Esophagus muscularis mucosa (tissue), 4 donors: ENCODE measurements around the gene CLPTM1. TPM values are rescaled to one million over a fixed set of nuclear protein-coding genes. Genes with fewer than 3 reads are reported as not detected.

Experiments
- DNase-seq: peaks from one replicate; pipeline ENCODE4 v3.0.0-alpha.2; 2017; ENCODE audit errors: extremely low spot score
- H3K27ac ChIP-seq, 4 donors: fragments of 200-600 bp; sonication (generic); replicated peaks in 1 of 4; 1 replicate in 3 of 4; 2 replicates in 1 of 4; pipeline ENCODE4 v1.5.1; 2016 to 2019; ENCODE audit warnings: mild to moderate bottlenecking in 1 of 4
- H3K27me3 ChIP-seq, 4 donors: fragments of 200-600 bp; sonication (generic); one replicate each; pipeline versions ENCODE4 v1.5.1 to v1.6.0; 2016 to 2019
- H3K36me3 ChIP-seq, 4 donors: fragments of 200-600 bp; sonication (generic); one replicate each; pipeline ENCODE4 v1.5.1; 2016 to 2019
- H3K4me1 ChIP-seq, 4 donors: fragments of 200-600 bp; sonication (generic); one replicate each; pipeline ENCODE4 v1.5.1; 2016 to 2019
- H3K4me3 ChIP-seq, 4 donors: fragments of 200-600 bp; sonication (generic); 1 replicate in 2 of 4; 2 replicates in 2 of 4; pipeline ENCODE4 v1.5.1; 2016 to 2019; ENCODE audit warnings: mild to moderate bottlenecking in 4 of 4, moderate library complexity in 1 of 4
- H3K9me3 ChIP-seq, 4 donors: fragments of 200-600 bp; sonication (generic); 1 replicate in 3 of 4; 2 replicates in 1 of 4; pipeline ENCODE4 v1.5.1; 2016 to 2019
- EP300 ChIP-seq: sonication (generic); formaldehyde crosslinking; IDR thresholded peaks from one replicate; pipeline ENCODE4 v1.6.1; 2017; ENCODE audit warnings: antibody characterized with exemption
- POLR2A ChIP-seq: fragments of 450-650 bp; IDR thresholded peaks from one replicate; pipeline ENCODE4 v1.6.1; 2017; ENCODE audit warnings: antibody characterized with exemption, moderate library complexity, mild to moderate bottlenecking, low read depth
- POLR2AphosphoS5 ChIP-seq, 2 donors: sonication (generic); formaldehyde crosslinking; IDR thresholded peaks; one replicate each; pipeline ENCODE4 v1.6.1; 2017; ENCODE audit warnings: antibody characterized with exemption in 2 of 2
- WGBS: methylation state at CpG from one replicate; pipeline ENCODE4 v1.1.5; 2018; 5-methylcytosine and 5-hydroxymethylcytosine counted together
- intact Hi-C: fragments of 100-400 bp; cut with DNase I; formaldehyde crosslinking; loops from one replicate; pipeline ENCODE4 v1.15.1; 2023
- total RNA-seq, 4 donors: library from RNA; depleted of rRNA; stranded (reverse); fragments of >200 nt; gene quantifications; one replicate each; pipeline versions ENCODE4 v1.1.0 to v1.2.1, GENCODE V29; 2016
- TF ChIP-seq, protein P1 (sequence below), 3 experiments: fragments of 200-600 bp in 2 of 3; fragments of 450-650 bp in 1 of 3; sonication (generic) in 2 of 3; IDR thresholded peaks; one replicate each; pipeline ENCODE4 v1.5.1; 2017 to 2019; ENCODE audit warnings: antibody characterized with exemption in 3 of 3, mild to moderate bottlenecking in 2 of 3, moderate library complexity in 1 of 3

Gene CLPTM1
- total RNA-seq, 4 donors from 2014 or later = 46.6 to 154 (median 79.5) TPM

DNA sequence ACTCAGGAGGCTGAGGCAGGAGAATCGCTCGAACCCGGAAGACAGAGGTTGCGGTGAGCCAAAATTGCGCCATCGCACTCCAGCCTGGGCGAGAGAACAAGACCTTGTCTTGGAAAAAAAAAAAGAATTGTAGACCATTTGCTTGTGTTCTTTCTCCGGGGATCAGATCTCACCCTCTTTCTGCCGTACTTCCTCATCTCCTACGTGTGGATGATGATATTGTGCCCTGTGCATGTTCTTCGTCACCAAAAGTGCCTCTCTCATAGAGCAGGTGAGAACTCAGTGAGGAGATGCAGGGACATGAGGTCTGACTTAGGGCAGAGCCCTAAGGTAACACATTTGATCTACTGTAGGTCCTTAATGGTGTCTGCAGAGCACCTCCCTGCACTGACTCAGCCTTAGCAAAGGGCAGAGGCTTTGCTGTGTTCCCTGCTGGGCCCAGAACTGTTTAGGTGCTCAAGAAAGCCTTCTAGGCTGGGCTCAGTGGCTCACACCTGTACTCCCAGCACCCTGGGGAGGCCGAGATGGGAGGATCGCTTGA lies 8.1 kb upstream of the CLPTM1 start:
- intact Hi-C loops = no loop called here
- TF ChIP-seq POLR2A (no peak), POLR2AphosphoS5 (IDR thresholded peaks at IDR 0.05) (no peak), EP300 (no peak)
- TF ChIP-seq, protein P1, sequence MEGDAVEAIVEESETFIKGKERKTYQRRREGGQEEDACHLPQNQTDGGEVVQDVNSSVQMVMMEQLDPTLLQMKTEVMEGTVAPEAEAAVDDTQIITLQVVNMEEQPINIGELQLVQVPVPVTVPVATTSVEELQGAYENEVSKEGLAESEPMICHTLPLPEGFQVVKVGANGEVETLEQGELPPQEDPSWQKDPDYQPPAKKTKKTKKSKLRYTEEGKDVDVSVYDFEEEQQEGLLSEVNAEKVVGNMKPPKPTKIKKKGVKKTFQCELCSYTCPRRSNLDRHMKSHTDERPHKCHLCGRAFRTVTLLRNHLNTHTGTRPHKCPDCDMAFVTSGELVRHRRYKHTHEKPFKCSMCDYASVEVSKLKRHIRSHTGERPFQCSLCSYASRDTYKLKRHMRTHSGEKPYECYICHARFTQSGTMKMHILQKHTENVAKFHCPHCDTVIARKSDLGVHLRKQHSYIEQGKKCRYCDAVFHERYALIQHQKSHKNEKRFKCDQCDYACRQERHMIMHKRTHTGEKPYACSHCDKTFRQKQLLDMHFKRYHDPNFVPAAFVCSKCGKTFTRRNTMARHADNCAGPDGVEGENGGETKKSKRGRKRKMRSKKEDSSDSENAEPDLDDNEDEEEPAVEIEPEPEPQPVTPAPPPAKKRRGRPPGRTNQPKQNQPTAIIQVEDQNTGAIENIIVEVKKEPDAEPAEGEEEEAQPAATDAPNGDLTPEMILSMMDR (IDR thresholded peaks at IDR 0.05) = no peak
- Histone ChIP-seq H3K4me1 (peaks cover 10 to 14% (median 12%) of the 10 kb centered on the region in 4 donors), H3K27me3 (no peaks in the 10 kb centered on the region), H3K27ac (no peak overlapping the region), H3K9me3 (no peaks in the 10 kb centered on the region), H3K4me3 (no peak overlapping the region), H3K36me3 (peaks cover 0 to 22% (median 13%) of the 10 kb centered on the region in 4 donors)
- WGBS = 91% methylated on average over 12 of the region's 13 CpGs
- DNase-seq = no peak

DNA sequence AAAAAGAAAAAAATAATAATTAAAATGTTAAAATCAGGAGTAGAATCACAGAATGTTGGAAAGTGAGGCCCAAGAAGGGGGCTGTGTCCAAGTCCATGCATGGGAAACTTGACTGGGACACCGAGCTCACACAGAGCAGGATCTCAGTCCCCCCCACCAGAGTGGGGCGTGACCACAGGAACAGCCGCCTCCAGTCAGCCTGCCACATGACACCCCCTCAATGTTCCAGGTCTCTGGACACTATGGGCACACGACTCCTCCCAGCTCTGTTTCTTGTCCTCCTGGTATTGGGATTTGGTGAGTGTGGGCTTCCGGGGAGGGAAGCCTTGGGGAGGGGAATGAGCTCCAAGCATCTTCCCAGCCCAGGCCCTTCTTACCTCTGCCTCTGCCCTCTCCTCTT lies 6.9 kb upstream of the CLPTM1 start:
- peaks cover 10 to 20% (median 19%) of the 10 kb centered on the region in 4 donors for H3K4me1 ChIP-seq
- no peak for DNase-seq
- H3K4me3 ChIP-seq = no peak overlapping the region
- intact Hi-C loops = no loop called here
- H3K27ac ChIP-seq = no peak overlapping the region
- H3K9me3 ChIP-seq = no peaks in the 10 kb centered on the region
- peaks cover 0 to 31% (median 13%) of the 10 kb centered on the region in 4 donors for H3K36me3 ChIP-seq
- TF ChIP-seq, protein P1 (IDR thresholded peaks at IDR 0.05) = no peak
- no peak for TF ChIP-seq POLR2AphosphoS5 (IDR thresholded peaks at IDR 0.05)
- TF ChIP-seq POLR2A = no peak
- no peak for TF ChIP-seq EP300
- H3K27me3 ChIP-seq = no peaks in the 10 kb centered on the region
- 74% methylated on average over 5 of the region's 5 CpGs for WGBS

DNA sequence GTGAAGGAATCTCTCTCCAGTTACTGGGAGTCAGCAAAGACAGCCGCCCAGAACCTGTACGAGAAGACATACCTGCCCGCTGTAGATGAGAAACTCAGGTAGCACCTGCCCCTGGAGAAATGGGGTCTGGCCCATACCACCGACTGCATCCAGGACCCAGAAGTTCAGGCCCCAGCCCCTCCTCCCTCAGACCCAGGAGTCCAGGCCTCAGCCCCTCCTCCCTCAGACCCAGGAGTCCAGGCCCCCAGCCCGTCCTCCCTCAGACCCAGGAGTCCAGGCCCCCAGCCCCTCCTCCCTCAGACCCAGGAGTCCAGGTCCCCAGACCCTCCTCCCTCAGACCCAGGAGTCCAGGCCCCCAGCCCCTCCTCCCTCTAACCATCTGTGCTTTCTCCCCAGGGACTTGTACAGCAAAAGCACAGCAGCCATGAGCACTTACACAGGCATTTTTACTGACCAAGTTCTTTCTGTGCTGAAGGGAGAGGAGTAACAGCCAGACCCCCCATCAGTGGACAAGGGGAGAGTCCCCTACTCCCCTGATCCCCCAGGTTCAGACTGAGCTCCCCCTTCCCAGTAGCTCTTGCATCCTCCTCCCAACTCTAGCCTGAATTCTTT lies 6.3 kb upstream of the CLPTM1 start:
- Histone ChIP-seq H3K4me3 (no peak overlapping the region), H3K4me1 (peaks cover 12 to 26% (median 25%) of the 10 kb centered on the region in 4 donors), H3K36me3 (peaks cover 0 to 31% (median 13%) of the 10 kb centered on the region in 4 donors), H3K27ac (no peak overlapping the region), H3K9me3 (no peaks in the 10 kb centered on the region), H3K27me3 (no peaks in the 10 kb centered on the region)
- no peak for TF ChIP-seq EP300
- no peak for TF ChIP-seq POLR2AphosphoS5 (IDR thresholded peaks at IDR 0.05)
- no peak for TF ChIP-seq POLR2A
- TF ChIP-seq, protein P1 (IDR thresholded peaks at IDR 0.05) = no peak
- intact Hi-C loops = no loop called here
- 89% methylated on average over 3 of the region's 5 CpGs for WGBS
- DNase-seq = no peak

DNA sequence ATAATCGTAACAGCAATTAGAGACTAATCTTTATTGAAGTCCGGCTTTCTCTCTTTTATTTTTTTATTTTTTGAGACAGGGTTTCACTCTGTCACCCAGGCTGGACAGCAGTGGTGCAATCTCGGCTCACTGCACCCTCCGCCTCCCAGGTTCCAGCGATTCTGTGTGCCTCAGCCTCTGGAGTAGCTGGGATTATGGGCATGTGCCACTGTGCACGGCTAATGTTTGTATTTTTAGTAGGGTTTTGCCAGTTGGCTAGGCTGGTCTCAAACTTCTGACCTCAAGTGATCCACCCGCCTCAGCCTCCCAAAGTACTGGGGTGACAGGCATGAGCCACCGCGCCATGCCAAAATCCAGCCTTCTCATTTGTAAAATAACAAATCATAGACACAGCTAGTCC lies 5.6 kb upstream of the CLPTM1 start:
- peaks cover 0 to 31% (median 13%) of the 10 kb centered on the region in 4 donors for H3K36me3 ChIP-seq
- TF ChIP-seq, protein P1 (IDR thresholded peaks at IDR 0.05) = no peak
- TF ChIP-seq POLR2AphosphoS5 (IDR thresholded peaks at IDR 0.05) (no peak), EP300 (no peak), POLR2A (no peak)
- peaks cover 17 to 32% (median 31%) of the 10 kb centered on the region in 4 donors for H3K4me1 ChIP-seq
- H3K27ac ChIP-seq = no peak overlapping the region
- H3K27me3 ChIP-seq = no peaks in the 10 kb centered on the region
- WGBS = 71% methylated on average over 9 of the region's 9 CpGs
- intact Hi-C loops = no loop called here
- no peak for DNase-seq
- no peaks in the 10 kb centered on the region for H3K9me3 ChIP-seq
- no peak overlapping the region for H3K4me3 ChIP-seq
